Lung (tissue), 12 donors: ENCODE results near the gene RHOT2. TPM values are rescaled to one million over a fixed set of nuclear protein-coding genes. Genes with fewer than 3 reads are reported as not detected.

ENCODE experiments used
- ATAC-seq: fragments of 200-7000 bp; cut with Tn5 transposase; one replicate; pipeline ENCODE4 v1.9.1; 2020; ENCODE audit warnings: moderate number of reproducible peaks; ENCODE audit not compliant: insufficient read depth, low FRiP score
- DNase-seq, 3 donors: peaks; one replicate each; pipeline ENCODE4 v3.0.0-alpha.2; 2013 to 2017
- H3K27ac ChIP-seq, 2 donors: one replicate each; pipeline ENCODE4 v1.5.1; 2013; ENCODE audit warnings: mild to moderate bottlenecking in 2 of 2, moderate library complexity in 2 of 2, control low read depth in 1 of 2, inconsistent platforms in 1 of 2, low read depth in 1 of 2, low read length in 1 of 2
- H3K27me3 ChIP-seq, 3 donors: one replicate each; pipeline ENCODE4 v1.5.1; 2013; ENCODE audit warnings: low read length in 2 of 3; ENCODE audit not compliant: control insufficient read depth in 3 of 3, insufficient read depth in 3 of 3
- H3K36me3 ChIP-seq, 4 donors: one replicate each; pipeline ENCODE4 v1.5.1; 2013; ENCODE audit warnings: low read length in 4 of 4, mild to moderate bottlenecking in 1 of 4, moderate library complexity in 1 of 4; ENCODE audit not compliant: control insufficient read depth in 4 of 4, insufficient read depth in 4 of 4
- H3K4me1 ChIP-seq, 5 donors: one replicate each; pipeline ENCODE4 v1.5.1; 2013; ENCODE audit warnings: low read length in 5 of 5, mild to moderate bottlenecking in 2 of 5, moderate library complexity in 1 of 5; ENCODE audit not compliant: control insufficient read depth in 5 of 5, insufficient read depth in 5 of 5
- H3K4me3 ChIP-seq: one replicate; pipeline ENCODE4 v1.5.1; 2013; ENCODE audit warnings: mild to moderate bottlenecking, control low read depth, moderate library complexity
- H3K9ac ChIP-seq, 2 donors: one replicate each; pipeline ENCODE4 v1.5.1; 2013; ENCODE audit warnings: low read length in 2 of 2, control low read depth in 1 of 2; ENCODE audit not compliant: insufficient read depth in 1 of 2
- H3K9me3 ChIP-seq, 4 donors: one replicate each; pipeline ENCODE4 v1.5.1; 2013; ENCODE audit warnings: low read length in 3 of 4, mild to moderate bottlenecking in 1 of 4, moderate library complexity in 1 of 4; ENCODE audit not compliant: control insufficient read depth in 4 of 4, insufficient read depth in 3 of 4
- WGBS, 2 donors: extraction: QIAGEN DNeasy Blood & Tissue Kit; methylation state at CpG; one replicate each; pipeline ENCODE4 v1.1.7; 2013; 5-methylcytosine and 5-hydroxymethylcytosine counted together
- polyA plus RNA-seq, 2 donors: library from polyadenylated mRNA; stranded (reverse); fragments of 200-250 nt; gene quantifications; one replicate each; pipeline ENCODE4 v1.2.1, GENCODE V29; 2013
- total RNA-seq, 2 donors: library from RNA; depleted of rRNA in 1 of 2; stranded (reverse); fragments of >200 nt in 1 of 2; gene quantifications; one replicate each; pipeline ENCODE4 v1.2.1, GENCODE V29; 2014 to 2021
- TF ChIP-seq, protein P1 (sequence below): IDR thresholded peaks from 2 replicates; pipeline ENCODE4 v1.5.1; 2012; ENCODE audit warnings: mild to moderate bottlenecking; ENCODE audit errors: control extremely low read depth, extremely low read depth
- donor health status: control.
- donor health status: control.
- donor health status: Bipolar disorder and iron deficiency.
- donor health status: healthy.
- donor health status: DM: yes; HTN: yes; CAD: no.

The RHOT2 gene
- total and polyA plus RNA-seq, 4 donors = 40.5 to 121 (median 115) TPM

DNA sequence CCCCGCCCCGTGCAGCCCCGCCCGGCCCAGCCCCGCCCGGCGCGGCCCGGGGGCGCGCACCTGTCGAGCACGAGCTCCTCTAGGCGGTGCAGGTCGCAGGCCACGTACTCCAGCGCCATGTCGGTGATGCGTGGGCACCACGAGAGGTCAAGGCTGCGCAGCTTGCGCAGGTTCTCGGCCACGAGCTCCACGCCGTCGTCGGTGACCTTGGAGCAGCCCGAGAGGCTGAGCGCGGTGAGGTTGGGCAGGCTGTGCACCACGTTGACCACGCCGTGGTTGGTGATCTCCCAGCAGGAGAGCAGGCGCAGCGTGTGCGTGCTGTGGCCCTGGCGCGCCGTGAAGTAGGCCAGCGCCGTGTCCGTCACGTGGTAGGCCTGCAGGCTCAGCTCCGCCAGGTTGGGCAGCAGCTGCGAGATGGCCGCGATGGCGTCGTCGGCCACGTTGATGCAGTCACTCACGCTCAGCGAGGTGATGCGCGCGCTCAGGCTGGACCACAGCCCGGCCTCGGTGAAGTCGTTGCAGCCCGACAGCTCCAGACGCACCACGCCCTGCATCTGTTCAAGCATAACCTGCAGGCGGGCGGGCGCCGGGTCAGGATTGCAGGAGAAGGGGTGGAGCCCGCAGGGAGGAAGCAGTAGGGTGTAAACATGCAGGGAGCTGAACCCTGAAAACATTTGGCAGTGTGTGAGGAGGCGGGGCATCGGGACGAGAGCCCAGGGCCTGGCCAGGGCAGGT lies 27.6 kb downstream of the RHOT2 start:
- peak overlapping the region; percentile 2 for H3K4me3 ChIP-seq
- H3K4me1 ChIP-seq = peaks cover 0 to 16% (median 2%) of the 10 kb centered on the region in 5 donors
- peaks cover 0 to 40% (median 25%) of the 10 kb centered on the region in 3 donors for H3K27me3 ChIP-seq
- WGBS, 2 donors = 3 to 4% methylated on average over 70 to 71 of the region's 71 CpGs
- DNase-seq (no peak), ATAC-seq (peak; percentile 36)
- TF ChIP-seq, protein P1, sequence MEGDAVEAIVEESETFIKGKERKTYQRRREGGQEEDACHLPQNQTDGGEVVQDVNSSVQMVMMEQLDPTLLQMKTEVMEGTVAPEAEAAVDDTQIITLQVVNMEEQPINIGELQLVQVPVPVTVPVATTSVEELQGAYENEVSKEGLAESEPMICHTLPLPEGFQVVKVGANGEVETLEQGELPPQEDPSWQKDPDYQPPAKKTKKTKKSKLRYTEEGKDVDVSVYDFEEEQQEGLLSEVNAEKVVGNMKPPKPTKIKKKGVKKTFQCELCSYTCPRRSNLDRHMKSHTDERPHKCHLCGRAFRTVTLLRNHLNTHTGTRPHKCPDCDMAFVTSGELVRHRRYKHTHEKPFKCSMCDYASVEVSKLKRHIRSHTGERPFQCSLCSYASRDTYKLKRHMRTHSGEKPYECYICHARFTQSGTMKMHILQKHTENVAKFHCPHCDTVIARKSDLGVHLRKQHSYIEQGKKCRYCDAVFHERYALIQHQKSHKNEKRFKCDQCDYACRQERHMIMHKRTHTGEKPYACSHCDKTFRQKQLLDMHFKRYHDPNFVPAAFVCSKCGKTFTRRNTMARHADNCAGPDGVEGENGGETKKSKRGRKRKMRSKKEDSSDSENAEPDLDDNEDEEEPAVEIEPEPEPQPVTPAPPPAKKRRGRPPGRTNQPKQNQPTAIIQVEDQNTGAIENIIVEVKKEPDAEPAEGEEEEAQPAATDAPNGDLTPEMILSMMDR = no peak
- H3K9me3 ChIP-seq = peaks cover 0 to 8% (median 0%) of the 10 kb centered on the region in 4 donors
- H3K27ac ChIP-seq = no peak overlapping the region
- no peaks in the 10 kb centered on the region for H3K36me3 ChIP-seq
- no peak overlapping the region for H3K9ac ChIP-seq

DNA sequence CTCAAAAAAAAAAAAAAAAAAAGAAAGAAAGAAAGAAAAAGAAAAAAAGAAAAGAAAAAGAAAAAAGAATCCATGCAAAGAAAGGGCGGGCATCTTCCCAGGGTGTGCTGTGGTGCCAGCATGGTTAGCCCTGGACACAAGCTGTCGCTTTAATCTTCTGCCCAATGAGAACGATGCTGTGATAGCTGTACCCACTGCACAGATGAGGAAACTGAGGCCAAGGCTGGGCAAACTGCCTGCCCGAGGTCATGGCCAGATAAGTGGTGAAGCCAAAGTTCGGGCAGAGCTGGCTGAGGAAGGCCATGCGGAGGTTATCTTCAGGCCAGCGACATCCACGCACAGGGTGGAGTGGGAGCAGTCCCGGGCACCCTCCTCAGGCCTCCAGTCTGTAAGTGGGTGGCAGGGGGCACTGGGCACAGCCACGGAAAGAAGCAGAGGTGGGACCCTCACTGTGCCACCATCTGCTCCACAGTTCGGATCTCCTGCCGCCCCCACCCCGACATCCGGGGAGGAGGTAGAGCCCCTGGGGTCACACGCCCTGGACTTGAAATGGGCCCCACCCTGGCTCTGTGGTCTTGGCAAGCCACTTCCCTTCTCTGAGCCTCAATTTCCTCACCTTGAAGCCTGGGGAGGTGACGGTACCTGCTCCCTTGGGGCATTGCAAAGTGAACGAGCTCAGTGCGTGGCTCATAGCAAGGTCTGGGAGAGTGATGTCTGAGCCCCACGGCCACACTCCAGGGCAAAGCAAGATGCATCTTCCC lies 31.2 kb downstream of the RHOT2 start:
- DNase-seq (no peak), ATAC-seq (no peak)
- H3K9me3 ChIP-seq = peaks cover 0 to 5% (median 0%) of the 10 kb centered on the region in 4 donors
- TF ChIP-seq, protein P1 = no peak
- 70 to 76% methylated on average over 18 to 19 of the region's 19 CpGs for WGBS, 2 donors
- no peak overlapping the region for H3K27ac ChIP-seq
- peaks cover 0 to 13% (median 2%) of the 10 kb centered on the region in 5 donors for H3K4me1 ChIP-seq
- H3K36me3 ChIP-seq = no peaks in the 10 kb centered on the region
- no peak overlapping the region for H3K4me3 ChIP-seq
- no peak overlapping the region for H3K9ac ChIP-seq
- H3K27me3 ChIP-seq = peaks cover 0 to 48% (median 32%) of the 10 kb centered on the region in 3 donors

DNA sequence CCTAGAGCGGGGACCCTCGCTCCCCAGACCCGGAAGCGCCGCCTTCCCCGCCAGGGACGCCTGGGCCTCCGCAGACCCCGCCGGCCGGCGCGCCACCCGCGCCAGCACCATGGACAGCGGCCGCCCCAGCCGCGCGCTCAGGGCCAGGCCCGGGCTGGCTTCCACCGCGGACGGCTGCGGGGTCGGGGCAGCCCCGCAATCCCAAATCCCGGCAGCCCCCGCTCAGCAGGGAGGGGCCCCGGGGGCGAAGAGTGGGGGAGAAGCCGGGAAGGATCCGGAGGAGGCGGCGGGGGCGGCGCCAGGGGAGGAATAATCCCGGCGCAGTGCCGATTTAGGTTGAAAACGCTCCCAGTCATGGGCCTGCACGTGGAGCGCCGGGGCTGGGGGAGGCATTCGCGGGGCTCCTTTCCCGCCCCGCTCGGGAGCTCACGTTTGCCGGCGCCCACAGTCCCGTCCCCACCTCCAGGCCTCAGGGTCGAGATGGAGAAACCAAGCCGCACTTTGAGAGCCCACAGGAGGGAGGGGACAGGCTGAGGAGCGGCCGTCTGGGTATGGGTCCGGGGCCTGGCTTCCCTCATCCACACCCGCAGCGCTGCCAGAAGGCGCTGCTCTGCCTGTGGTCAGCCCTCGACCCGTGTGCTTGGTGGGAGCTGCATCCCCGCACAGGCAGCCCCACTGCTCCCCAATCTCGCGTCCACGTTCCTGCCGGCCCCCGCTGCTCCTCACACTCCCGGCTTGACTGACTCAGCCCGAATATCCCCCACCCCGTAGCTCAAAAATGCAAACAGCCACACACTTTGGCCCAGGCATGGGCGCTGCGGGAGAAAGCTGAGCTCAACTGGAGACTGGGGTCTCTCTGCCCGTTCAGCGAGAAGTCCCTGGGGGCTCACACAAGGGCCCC lies 33.0 kb downstream of the RHOT2 start:
- no peak overlapping the region for H3K4me3 ChIP-seq
- H3K4me1 ChIP-seq = no peaks in the 10 kb centered on the region
- no peak overlapping the region for H3K9ac ChIP-seq
- H3K36me3 ChIP-seq = no peaks in the 10 kb centered on the region
- H3K27ac ChIP-seq = no peak overlapping the region
- TF ChIP-seq, protein P1 = no peak
- H3K9me3 ChIP-seq = no peaks in the 10 kb centered on the region
- peaks cover 3 to 48% (median 27%) of the 10 kb centered on the region in 3 donors for H3K27me3 ChIP-seq
- DNase-seq (peak; percentile 48 to 63 (median 52)), ATAC-seq (no peak)
- WGBS, 2 donors = 5 to 9% methylated on average over 59 to 76 of the region's 76 CpGs
